HG03135 (cell line): Measurements from ENCODE around the gene ABCB6.
A peak's percentile ranks its signal among the peaks of the same experiment; 100 is the strongest.
"Not testable (repeated sequence)": the region's sequence is repeated elsewhere in the genome, so short reads cannot be mapped to it uniquely, and the experiment has no call there.

Source experiments
- ATAC-seq: cut with Tn5 transposase; IDR thresholded peaks from one replicate; pipeline ENCODE4 v1.9.1; 2021; ENCODE audit warnings: mild to moderate bottlenecking, moderate library complexity; ENCODE audit not compliant: unreplicated experiment

Gene ABCB6

DNA sequence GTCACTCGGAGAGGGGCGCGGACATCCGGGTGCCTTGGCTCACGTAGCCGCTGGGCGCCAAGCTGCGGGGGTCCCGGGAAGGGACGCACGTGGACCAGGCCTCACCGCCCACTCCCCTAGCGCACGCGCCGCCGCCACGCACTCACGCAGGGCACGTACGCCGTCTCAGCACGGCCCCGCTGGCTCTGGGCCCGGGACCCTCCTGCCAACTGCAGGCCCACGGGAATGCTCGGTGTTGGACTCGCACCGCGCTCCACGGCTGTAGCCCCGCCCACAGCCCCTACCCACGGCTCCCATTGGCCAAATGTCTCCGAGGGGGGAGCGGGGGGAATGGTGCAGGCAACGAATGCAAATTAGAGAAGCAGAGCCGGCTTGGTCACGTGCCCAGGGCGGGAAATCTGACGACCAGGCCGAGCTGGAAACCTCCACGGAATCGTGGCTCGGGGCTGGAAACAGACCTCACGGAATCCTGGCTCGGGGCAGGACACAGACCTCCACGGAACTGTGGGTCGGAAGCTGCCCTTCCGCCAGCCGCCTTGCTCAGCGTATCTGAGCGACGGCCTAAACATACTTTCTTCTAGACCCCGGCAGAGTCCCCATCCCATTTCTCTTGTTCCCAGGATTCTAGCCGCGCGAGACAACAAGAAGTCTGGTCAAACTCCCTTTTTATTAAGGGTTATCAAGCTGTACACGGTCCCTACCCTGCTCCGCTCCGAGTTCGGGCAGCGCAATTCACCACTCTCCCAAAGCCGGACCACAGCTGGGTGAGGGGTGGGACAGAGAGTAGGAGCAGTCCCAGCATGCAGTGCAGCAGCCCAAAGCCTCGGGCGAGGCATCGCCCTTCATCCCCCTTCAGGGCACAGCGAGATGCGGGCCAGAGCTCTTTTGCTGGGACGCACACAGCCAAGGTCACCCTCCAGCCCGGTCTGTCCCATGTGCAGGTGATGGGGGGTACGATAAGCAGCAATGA is at the start of gene ABCB6:
TSS of gene ABCB6 (minus strand) at position 227 of the 970 bp plus-strand sequence. CDS start 285 bp downstream, outside the sequence.
- peak; percentile 70 for ATAC-seq

DNA sequence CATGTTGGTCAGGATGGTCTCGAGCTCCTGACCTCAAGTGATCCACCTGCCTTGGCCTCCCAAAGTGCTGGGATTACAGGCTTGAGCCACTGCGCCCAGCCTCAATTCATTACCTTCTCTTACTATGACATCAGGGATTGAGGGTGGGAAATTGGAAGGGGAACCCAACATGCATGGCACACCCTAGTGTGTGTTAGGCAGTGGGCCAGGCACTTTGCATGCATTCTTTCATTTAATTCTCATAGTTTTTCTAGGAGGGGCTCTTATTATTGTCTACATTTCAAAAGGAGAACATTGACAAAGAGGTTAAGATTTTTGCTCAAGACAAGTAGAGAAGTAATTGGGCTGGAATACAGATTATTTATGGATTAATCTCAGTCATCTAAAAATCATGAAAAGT is 49.5 kb upstream of the ABCB6 start:
- ATAC-seq: no peak

DNA sequence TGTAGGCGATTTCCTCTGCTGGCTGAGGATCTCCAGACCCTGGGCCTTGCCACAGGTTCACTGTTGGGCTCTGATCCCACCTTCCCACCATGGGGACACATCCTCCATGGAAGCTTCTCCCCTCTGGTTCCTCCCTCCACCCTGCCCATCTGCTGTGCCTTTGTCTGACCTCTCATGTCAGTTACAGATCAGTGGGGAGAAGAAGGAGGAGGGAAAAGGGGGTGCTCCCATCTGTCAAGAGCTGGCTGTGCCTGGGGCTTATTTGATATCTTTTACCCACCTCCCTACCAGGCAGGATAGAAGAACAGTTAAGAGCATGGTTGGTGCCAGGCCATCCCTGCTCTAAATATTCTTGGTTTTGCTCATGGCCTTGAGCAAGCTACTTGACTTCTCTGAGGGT is 48.1 kb upstream of the ABCB6 start:
- no peak for ATAC-seq

DNA sequence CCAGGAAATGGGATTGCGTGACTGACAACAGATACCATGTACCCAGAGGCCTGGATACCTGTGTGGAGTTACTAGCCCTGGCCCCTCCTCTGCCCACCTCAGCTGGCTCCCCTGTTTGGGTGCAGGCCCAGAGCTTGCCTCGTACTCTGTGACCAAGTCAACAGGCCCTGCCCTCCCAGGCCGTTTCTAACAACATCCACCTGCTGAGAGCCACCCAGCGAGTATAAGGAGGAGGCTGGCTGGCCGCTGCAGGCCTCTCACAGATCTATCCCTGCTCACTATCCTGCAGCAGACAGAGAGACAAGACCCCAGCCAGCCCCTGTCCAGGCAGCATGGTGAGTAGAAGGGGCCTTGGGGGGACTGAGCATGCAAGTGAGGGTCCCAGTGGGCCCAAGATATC is 47.5 kb upstream of the ABCB6 start:
- no peak for ATAC-seq

DNA sequence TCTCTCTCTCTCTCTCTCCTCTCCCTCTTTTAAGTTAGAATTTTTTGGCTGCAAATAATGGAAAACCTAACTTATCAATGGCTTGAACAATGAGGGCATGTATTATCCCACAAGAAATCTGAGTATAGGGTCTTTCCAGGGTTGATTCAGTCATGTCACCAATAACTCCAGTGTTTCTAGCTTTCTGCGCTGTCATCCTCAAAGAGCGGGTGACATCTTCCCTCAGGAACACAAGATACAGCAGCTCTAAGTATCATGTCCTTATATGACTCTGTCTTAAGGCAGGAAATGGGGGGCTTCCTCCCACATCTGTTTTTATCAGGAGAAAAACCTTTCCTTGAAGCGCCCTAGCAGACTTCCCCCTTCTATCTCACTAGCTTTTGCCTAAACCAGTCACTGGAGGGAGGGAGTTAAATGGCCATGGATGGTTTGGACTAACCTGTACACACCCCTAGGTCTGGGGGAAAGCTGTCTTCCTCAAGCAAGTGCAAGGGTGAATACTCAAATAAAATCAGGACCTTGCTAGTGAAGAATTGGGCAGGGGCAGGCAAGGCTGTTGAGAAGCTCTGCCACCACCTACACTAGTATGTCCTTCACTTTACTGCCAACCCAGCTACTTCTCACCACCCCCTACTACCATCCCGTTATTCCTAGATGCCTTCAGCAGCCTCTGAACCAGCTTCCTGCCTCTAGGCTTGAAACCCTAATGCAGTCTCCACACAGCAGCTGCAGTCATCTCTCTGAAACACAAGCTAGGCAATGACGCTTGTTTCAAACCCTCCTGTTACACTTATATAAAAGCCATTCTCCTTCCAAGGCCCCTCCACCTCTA is 42.5 kb upstream of the ABCB6 start:
- no peak for ATAC-seq

DNA sequence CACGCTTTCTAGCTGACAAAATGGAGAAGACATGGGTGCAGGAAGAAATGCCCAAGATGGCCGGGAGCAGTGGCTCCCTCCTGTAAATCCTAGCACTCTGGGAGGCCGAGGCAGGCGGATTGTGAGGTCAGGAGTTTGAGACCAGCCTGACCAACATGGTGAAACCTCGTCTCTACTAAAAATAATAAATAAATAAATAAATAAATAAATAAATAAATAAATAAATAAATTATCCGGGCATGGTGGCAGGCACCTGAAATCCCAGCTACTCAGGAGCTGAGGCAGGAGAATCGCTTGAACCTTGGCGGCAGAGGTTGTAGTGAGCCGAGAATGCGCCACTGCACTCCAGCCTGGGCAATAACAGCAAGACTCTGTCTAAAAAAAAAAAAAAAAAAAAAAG is 40.2 kb upstream of the ABCB6 start:
- ATAC-seq: not testable (repeated sequence)

DNA sequence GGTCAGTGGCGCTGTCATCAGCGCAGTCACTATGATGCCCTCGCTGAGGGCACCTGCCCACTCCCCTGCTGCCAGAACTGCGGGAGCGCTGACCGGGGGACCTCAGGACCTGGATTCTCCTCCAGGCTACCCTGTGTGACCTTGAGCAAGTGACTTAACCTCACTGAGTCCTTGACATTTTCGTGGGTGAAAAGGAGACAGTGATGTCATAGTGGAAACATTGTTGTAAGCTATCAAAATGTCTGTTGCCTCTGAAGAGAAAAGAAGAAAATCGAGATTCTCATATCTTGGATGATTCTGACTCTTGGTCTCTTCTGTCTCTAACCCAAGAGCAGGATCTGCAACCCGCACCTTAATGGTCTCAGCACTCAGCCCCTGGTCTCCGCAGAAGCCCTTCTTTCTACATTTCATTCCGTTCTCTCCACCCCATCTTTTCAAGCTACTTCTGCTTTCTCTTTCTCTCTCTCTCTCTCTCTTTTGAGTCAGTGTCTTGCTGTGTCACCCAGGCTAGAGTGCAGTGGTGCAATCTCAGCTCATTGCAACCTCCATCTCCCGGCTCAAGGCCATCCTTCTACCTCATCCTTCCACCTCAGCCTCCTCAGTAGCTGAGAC is 35.9 kb upstream of the ABCB6 start:
- ATAC-seq: peak; percentile 38

DNA sequence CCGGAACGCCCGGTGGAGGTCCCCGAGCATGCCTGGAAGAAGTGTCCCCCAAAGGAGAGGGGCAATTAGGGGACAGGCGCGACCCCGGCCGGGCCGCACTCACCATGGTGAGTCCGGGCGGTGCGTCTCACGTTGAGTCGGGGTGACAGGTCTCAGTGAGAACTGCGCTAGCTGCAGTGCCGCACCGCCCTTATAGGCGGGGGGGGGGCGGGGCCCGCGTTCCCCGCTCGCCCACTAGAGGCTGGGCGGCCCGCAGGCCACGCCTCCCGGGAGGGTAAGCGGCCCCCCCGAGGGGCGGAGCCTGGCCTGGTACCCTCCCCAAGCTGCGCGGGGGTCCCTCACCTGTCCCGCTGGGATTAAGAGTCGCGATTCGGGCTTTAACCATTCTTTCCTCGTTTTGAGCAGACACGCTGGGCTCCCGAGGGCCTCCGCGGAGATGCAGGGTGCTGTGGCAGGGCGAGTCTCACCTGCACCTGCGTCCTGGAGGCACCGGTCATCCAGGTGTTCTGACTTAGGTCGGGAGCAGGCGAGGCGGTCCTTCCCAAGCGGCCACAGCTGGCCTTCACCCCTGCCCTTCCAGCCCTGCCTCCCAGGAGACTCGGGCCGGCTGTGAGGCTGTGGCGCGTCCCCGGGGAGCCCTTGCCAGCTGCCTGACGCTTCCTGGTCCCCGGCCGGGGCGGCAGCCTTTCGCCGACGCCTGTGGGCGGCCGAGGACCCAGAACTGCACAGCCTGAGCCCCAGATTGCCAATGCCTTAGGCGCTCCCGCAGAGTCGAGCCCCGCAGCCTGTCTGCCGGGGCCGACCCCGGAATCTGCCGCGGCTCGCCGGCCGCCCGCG is 35.2 kb upstream of the ABCB6 start, which contains the start of gene TUBA4A:
TSS of gene TUBA4A (minus strand) at position 166 of the 837 bp plus-strand sequence. CDS start at position 106, 60 bp downstream.
- peak; percentile 56 for ATAC-seq

DNA sequence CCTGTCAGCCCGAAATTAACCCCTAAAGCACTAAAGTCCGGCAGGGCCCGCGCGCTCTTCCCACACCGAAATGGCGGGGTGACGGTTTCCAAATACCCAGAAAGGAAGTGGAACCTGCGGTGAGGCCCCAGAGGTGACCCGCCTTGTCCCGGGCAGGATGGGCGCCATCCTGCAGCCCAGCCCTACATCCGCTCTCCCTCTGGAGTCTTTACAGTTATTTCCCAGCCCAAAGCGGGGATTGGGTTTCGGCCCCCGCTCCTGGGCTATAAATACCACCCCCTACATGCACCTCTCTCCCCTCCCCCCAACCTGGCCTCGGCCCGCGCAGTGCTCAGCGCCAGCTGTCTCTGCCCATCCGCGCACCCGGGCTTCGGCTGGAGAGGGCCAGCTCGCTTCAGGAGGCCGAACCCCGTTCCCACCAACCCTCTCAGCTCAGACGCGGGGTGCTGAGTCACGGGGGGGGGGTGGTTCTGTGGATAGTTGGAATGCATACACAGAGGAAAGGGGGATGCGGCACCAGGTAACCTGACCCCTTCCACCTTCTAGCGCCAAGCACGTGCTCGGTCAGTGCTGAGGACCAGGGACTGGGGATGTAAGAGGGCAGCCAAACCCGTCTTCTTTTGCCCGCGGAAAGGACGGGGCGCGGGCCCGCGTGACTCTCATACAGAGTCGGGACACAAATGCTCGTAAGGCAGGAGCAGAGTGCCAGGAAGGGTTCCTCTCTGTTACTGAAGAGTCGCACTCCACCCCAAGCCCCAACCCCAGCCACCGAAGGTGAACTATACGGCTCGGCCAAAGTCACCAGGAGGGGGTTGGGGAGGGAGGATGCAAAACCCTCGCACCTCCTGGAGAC is 34.4 kb upstream of the ABCB6 start, which contains the start of gene TUBA4B:
TSS of gene TUBA4B (plus strand) at position 344 of the 853 bp plus-strand sequence. CDS start at position 509, 165 bp downstream.
- peak; percentile 13 for ATAC-seq

DNA sequence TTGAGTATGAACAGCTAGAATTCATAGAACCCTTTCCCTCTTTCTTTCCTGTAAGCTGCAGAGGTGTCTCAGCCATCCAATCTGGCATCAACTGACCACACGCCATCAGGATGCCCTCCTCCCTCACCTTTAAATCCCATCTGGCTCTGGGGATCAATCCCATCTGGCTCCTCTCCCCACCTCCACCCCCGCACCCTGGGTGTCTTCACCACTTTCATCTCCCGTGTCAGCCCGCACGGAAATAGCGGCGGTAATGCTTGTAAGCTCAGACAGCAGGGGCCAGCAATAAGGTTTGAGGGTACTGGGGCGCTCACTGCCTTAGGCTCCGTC is 33.8 kb upstream of the ABCB6 start:
- ATAC-seq: no peak

DNA sequence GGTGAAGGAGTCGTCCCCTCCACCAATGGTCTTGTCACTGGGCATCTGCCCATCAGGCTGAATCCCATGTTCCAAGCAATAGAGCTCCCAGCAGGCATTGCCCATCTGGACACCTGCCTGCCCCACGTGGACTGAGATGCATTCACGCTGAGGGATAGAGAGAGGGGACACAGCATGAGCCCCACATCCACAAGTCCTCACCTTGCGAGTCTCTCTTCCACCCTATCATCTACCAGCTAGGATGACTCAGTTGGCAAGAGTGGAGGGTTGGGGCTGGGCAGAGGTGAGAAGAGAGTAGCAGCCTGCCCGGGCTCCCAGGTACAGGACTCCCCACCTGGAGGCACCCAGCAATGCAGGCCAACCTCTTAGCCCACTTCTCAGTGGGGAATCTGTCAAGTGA is 33.3 kb upstream of the ABCB6 start:
- no peak for ATAC-seq

DNA sequence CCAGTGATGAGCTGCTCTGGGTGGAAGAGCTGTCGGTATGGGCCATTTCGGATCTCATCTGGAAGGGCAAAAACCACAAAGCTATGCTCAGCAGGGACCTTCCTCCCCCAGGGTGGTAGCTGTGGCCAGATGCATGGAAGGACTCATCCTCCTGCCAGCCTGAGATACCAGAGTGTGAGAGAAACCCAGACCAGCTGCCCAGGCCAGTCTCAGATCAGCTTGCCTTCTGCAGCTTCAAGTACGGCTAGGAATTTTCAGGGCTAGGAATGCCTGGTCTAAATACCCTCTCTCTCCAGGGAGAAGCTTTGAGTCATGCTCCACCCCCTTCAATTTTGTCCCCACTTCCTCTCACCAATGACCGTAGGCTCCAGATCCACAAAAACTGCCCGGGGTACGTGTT is 32.9 kb upstream of the ABCB6 start:
- ATAC-seq: no peak

DNA sequence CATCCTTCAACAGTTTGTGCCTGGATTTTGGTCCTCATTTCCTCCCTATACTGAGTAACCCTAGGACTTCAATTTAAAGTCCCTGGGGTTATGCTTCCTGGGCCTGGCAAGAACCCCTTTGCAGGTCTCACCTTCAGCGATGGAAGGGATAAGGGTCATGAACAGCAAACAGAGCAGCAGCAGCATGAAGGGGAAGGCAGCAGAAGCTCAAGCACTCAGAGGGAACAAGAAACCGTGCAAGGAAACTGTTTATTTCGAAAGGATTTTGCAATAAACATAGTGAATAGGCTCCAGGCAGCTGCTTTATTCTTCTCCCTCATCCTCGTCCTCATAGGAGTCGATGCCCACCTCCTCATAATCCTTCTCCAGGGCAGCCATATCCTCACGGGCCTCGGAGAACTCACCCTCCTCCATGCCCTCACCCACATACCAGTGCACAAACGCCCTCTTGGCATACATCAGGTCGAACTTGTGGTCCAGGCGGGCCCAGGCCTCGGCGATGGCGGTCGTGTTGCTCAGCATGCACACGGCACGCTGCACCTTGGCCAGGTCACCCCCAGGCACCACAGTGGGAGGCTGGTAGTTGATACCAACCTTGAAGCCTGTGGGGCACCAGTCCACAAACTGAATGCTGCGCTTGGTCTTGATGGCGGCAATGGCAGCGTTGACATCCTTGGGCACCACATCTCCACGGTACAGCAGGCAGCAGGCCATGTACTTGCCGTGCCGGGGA is 31.5 kb upstream of the ABCB6 start:
- no peak for ATAC-seq

DNA sequence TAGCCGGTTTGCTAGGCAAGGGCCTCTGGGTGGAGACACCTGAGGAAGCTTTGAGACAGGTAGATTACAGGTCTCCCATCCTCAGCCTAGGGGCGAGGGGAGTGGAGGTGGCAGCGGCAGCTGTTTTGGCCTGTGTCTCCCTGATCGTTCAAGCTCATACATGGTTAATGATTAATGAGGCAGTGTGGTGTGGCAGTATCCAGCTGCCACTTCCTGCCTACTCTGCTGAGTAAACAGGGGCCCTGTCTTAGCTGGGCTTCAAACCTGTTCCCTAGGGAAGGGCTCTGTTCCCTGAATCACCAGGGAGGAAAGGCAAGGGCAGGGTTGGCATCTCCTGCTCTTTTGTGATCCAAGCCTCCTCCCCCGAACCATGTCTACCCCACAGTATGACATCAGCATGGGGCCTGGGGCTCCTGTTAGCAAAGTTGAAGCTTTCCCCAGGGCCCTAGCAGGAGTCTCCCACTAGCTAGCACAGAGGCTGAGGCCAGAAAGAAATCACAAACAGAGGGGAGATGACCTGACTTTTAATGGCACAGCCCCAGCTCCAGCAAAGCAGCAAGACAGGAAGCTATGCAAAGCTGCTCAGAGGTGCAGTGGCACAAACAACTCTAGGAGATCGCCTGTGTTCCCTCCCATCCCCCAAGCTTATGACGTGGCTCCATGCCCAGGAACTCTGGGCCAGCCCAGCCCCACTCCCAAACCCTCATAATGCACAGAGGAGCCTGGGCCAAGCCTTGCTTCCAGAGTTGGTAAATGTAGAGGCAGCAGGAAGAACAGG is 30.6 kb upstream of the ABCB6 start:
- ATAC-seq: peak; percentile 42

DNA sequence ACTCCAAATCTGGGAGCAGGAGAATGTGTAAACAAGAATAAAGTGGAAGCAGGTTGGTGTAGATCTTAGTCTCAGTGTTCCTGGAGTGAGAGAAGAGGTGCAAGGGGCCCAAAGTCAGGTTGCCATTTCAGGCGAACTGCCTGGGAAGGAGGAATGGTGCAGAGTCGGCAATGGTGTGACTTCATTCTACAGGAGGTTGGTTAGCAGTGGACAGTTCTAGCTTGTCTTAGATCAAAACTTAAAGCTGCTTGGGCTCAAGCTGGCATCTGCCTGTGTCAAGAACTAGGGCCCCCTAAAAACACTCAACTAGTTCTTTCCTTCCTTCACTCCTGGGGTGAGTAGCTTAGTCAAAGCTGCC is 30.1 kb upstream of the ABCB6 start:
- no peak for ATAC-seq

DNA sequence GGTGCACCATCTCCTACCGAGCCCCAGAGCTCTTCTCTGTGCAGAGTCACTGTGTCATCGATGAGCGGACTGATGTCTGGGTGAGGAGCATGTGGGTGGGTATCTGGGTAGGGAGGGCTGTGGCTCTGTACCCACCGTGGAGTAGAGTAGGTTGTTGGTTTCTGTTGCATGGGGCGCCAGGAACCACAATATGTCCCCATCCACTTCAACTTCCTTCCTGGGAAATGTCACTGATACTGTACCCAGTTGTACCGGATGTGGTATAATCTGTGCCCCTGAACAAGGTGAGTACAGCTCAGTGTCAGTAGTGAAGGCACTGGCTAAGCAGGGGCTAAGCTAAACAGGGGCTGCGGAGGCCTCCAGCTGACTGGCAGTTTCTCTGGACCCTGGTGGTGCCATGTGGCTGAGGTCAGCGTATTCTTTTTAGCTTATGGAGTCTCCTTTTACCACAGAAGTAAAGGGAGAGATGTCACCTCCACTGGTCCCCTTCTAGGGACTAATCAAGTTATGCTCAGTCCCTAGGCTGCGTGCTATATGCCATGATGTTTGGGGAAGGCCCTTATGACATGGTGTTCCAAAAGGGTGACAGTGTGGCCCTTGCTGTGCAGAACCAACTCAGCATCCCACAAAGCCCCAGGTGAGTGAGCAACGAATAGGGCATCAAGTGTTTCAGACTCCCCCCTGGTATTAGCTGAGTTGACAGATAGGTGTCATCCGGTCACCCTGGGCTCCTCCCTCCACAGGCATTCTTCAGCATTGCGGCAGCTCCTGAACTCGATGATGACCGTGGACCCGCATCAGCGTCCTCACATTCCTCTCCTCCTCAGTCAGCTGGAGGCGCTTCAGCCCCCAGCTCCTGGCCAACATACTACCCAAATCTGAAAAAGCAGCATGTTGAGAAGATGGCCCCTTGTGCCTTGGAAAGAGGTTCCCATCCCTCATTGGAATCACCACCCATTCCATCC is 29.2 kb upstream of the ABCB6 start:
- no peak for ATAC-seq

DNA sequence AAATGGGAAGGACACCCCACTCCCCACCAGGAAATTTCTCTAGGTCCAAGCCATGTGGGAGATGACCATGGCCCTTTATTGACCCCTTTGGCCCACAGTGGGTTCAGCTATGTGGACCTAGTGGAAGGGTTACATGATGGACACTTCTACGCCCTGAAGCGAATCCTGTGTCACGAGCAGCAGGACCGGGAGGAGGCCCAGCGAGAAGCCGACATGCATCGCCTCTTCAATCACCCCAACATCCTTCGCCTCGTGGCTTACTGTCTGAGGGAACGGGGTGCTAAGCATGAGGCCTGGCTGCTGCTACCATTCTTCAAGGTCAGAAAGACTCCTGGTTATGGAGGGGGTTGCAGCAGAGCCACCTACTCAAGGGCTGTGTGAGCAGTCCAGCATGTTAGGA is 27.8 kb upstream of the ABCB6 start:
- no peak for ATAC-seq
